HG02852 (cell line): ENCODE measurements around the gene NFYB.
"Not testable (repeated sequence)": the region's sequence is repeated elsewhere in the genome, so short reads cannot be mapped to it uniquely, and the experiment has no call there.

ENCODE experiments used
- ATAC-seq: cut with Tn5 transposase; IDR thresholded peaks from one replicate; pipeline ENCODE4 v1.9.1; 2021; ENCODE audit warnings: mild to moderate bottlenecking, moderate library complexity; ENCODE audit not compliant: unreplicated experiment

Gene NFYB

DNA sequence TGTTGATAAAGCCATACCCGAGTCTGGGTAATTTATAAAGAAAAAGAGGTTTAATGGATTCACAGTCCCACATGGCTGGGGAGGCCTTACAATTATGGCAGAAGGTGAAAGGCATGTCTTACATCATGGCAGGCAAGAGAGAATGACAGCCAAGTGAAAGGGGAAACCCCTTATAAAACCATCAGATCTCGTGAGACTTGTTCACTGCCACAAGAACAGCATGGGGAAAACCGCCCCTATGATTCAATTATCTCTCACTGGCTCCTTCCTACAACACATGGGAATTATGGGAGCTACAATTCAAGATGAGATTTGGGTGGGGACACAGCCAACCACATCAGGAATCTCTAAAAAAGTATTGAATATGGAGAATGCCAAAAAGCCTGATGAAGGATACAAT is 25.0 kb upstream of the NFYB start:
- ATAC-seq = not testable (repeated sequence)

- ATAC-seq = no peak
Measured at GRCh38 chr12:104155711-104156555, 17.9 kb upstream of the NFYB start.

DNA sequence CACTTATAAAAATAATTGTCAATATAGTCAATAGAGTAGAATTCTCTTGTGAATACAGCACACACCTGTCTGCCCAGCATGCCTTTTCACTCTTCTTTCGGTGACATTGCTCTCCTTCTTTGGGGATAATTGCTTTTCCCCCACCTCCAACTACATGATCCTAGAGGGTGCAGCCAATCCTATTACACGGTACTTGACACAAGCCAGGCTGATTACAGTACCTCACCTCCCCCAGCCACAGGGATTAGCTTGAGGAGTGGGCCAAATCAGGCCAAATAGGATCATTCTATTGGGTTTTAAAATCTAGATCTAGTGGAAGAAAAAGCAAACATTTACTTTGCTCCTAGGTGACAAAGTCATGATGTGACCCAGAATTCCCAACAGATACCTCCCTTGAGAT is 16.8 kb upstream of the NFYB start:
- no peak for ATAC-seq

GRCh38 chr12:104154286-104154685 is 16.3 kb upstream of the NFYB start:
- ATAC-seq = no peak

GRCh38 chr12:104152685-104153241 is 14.8 kb upstream of the NFYB start:
- ATAC-seq = no peak

- no peak for ATAC-seq
Measured at GRCh38 chr12:104150416-104150815, 12.4 kb upstream of the NFYB start.

DNA sequence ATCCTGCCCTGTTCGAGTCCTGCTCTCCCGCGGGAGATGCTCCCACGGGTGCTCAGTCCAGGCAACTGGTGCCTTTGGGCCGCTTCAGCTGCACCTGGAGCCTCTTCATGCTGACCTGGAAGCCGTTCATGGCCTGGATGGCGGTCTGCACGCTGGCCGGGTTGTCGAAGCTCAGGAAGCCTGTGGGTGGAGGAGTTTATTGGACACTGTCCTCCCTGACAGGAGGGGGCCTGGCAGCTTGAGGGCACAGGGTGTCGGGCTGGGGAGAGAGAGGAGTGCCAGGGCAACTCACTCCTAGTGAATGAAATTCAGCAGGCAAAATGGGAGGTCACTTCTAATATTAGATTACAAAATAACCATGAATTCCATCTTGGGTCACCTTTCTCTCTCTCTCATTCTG is 9.3 kb upstream of the NFYB start:
- no peak for ATAC-seq

GRCh38 chr12:104143918-104144317 is 5.9 kb upstream of the NFYB start:
- no peak for ATAC-seq

DNA sequence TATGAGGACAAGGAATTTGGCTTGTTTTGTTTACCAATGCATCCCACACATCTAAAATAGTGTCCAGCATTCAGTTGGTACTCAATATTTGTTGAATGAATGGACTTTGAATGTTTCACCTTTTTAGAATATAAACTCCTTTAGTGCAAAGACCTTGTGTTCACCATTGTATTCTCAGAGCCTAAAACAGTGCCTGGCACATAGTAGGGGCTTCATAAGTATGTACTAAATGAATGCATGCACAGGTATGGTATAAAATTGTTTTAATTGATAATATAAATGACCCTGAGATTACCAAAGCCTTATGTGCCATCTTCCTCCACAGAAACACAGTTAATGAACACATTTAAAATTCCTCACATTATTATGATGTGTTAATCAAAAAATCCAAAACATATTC is 5.0 kb upstream of the NFYB start:
- ATAC-seq = no peak

DNA sequence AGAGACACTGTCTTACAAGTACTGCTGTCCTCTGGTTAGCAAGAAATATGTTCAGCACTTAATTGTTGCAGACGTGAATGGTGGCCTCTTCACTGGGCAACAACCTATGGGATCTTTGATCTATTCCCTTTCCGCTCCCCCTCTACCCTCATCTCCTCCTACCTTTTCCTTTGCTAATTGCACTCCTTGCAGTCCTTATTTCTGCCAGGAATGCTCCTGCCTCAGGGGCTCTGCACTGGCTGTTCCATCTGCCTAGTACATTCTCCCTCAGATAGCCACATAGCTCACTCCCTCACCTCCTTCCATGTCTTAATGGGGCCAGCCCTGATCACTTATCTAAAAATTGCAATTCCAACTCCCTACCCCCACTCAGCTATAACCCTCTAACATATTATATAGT is 4.5 kb upstream of the NFYB start:
- no peak for ATAC-seq

GRCh38 chr12:104138797-104139152 is 765 bp upstream of the NFYB start:
- ATAC-seq = no peak

DNA sequence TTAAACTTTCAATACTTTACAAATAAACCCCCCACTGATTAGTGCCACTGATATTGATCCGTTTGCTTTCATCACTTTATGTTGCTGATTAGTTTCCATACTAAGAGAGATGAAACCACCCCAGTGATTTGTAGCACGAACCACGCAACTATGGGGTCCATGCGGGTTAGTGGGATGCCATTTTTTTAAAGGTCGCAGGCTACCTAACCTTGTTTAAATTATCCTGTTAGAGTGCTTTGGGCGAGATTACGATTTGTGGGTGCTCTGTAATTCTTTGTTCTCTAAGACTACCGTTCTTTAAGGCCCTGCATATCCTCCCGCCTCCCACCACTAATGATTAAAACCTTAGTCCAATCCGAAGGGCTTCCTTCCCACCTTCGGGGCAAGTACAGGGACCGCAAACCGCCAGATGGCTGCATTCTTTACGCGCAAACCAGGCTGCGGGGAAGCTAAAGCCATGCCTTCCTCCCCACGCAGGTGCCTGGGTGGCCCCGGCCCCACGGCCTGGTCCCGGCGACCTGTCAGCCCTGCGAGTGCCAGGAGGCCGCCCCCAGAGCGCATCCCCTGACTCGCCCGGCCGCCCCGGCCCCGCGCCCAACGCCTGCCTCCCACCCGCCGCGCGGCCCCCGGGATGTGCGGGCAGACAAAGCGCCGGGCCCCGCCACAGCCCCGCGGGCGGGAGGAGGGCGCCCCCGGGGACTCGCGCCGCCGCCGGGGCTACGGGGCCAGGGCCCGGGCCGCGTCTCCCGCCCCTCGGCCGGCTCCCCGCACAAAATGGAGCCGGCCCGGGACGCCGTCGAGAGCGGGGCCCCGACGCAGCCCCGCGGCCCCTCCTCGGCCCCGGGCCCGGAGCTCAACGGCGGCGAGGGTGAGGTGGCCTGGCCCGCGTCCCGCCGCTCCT is 759 bp downstream of the NFYB start:
- peak; percentile 30 for ATAC-seq

DNA sequence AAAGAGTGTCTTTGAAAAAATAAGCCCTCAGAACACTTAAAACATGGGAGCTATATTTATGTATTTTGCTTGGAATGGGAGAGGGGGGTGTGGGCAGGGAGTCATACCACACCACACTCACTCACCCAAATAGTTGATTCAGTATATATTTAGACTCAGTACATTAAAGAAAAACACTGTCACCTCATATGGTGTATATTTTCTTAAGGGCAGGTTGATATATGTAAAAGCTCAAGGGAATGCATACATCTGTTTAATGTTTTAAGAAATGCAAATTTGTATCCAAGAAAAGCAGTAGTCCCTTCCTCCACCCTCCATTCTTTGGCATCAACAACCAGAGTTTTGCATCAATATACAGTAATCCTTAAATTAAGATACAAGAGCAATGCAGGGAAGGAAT is 1.4 kb downstream of the NFYB start:
- ATAC-seq = no peak

- ATAC-seq = no peak
Measured at GRCh38 chr12:104134882-104135281, 3.1 kb downstream of the NFYB start.

- ATAC-seq = no peak
Measured at GRCh38 chr12:104133866-104134265, 4.1 kb downstream of the NFYB start.

- ATAC-seq = no peak
Measured at GRCh38 chr12:104133321-104133720, 4.7 kb downstream of the NFYB start.

- ATAC-seq = no peak
Measured at GRCh38 chr12:104132351-104132956, 5.6 kb downstream of the NFYB start.

- ATAC-seq = no peak
Measured at GRCh38 chr12:104131609-104132008, 6.4 kb downstream of the NFYB start.

GRCh38 chr12:104130760-104131159 is 7.2 kb downstream of the NFYB start:
- no peak for ATAC-seq

DNA sequence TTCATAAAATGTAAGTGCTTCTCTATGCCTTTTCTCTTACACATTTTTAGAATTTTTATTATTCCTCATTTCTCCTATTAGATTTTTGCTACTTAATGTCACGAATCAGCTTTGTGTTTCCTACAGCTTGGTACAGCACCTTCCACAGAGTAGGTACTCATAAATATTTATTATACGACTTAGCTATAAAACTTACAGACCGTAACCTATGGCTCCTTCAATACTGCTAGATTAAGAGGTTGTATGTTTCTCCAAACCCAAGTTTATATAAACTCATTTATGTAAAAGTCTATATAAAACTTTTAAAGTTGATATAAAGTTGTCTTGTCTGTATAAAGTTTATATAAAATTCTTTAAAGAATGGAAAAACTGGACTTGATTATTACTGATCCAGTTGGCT is 11.5 kb downstream of the NFYB start:
- ATAC-seq = no peak

DNA sequence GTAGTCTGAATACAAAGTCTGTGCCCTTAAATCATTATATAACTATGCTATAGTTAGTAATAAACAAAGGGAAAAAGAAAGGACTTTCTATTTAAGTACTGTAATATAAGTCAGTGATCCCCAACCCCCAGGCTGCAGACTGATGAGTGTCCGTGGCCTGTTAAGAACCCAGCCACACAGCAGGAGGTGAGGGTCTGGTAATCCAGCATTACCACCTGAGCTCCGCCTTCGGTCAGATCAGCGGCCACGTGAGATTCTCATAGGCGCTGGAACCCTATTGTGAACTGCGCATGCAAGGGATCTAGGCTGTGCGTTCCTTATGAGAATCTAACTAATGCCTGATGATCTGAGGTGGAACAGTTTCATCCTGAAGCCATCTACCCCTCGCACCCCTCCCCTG is 15.7 kb downstream of the NFYB start:
- no peak for ATAC-seq
